Common myeloid progenitor, CD34-positive (primary cell): ENCODE data around the gene RILPL2.

Experiments
- CTCF ChIA-PET: fragments of 350-600 bp; sonication (Branson Sonifier 250); formaldehyde crosslinking; loops from one replicate; lab custom pipeline; 2021; ENCODE audit warnings: antibody characterized with exemption; lab: Charles Lee
- POLR2A ChIA-PET: fragments of 350-600 bp; sonication (Branson Sonifier 250); formaldehyde crosslinking; loops from one replicate; lab custom pipeline; 2021; ENCODE audit warnings: antibody characterized with exemption; lab: Charles Lee
- DNase-seq, 3 donors: peaks; one replicate each; pipeline versions ENCODE4 v3.0.0 to v3.0.0-alpha.2; 2013
- H3K27ac ChIP-seq, 2 experiments: 1 replicate in 1 of 2; 2 replicates in 1 of 2; pipeline ENCODE4 v1.7.0; 2013; ENCODE audit warnings: inconsistent platforms in 2 of 2, low read length in 2 of 2, mild to moderate bottlenecking in 2 of 2, low read depth in 1 of 2, moderate library complexity in 1 of 2; ENCODE audit not compliant: severe bottlenecking in 2 of 2, insufficient read depth in 1 of 2, poor library complexity in 1 of 2
- H3K27me3 ChIP-seq, 5 experiments: replicated peaks in 2 of 5; 1 replicate in 3 of 5; 2 replicates in 2 of 5; pipeline versions ENCODE4 v1.6.1 to v1.7.0; 2013; ENCODE audit warnings: low read length in 4 of 5, mild to moderate bottlenecking in 2 of 5, moderate library complexity in 2 of 5, inconsistent platforms in 1 of 5; ENCODE audit not compliant: insufficient read depth in 5 of 5, control insufficient read depth in 4 of 5
- H3K36me3 ChIP-seq, 4 experiments: 1 replicate in 2 of 4; 2 replicates in 2 of 4; pipeline versions ENCODE4 v1.6.1 to v1.7.0; 2013; ENCODE audit warnings: low read length in 3 of 4, control low read depth in 1 of 4, mild to moderate bottlenecking in 1 of 4; ENCODE audit not compliant: control insufficient read depth in 4 of 4, insufficient read depth in 4 of 4
- H3K4me1 ChIP-seq, 4 experiments: 1 replicate in 3 of 4; 2 replicates in 1 of 4; pipeline versions ENCODE4 v1.6.1 to v1.7.1; 2013; ENCODE audit warnings: low read length in 3 of 4, mild to moderate bottlenecking in 3 of 4, control low read depth in 1 of 4, inconsistent platforms in 1 of 4, moderate library complexity in 1 of 4; ENCODE audit not compliant: control insufficient read depth in 4 of 4, insufficient read depth in 4 of 4; ENCODE audit errors: control extremely low read depth in 1 of 4
- H3K4me3 ChIP-seq, 7 experiments: 1 replicate in 4 of 7; 2 replicates in 3 of 7; pipeline versions ENCODE4 v1.5.1 to v1.7.0; 2013; ENCODE audit warnings: mild to moderate bottlenecking in 7 of 7, low read length in 6 of 7, moderate library complexity in 6 of 7, inconsistent platforms in 2 of 7, low read depth in 2 of 7, control low read depth in 1 of 7; ENCODE audit not compliant: insufficient read depth in 4 of 7, control insufficient read depth in 1 of 7; ENCODE audit errors: extremely low read depth in 1 of 7
- H3K9me3 ChIP-seq, 5 experiments: 1 replicate in 4 of 5; 2 replicates in 1 of 5; pipeline versions ENCODE4 v1.6.1 to v1.7.1; 2013; ENCODE audit warnings: low read length in 4 of 5, mild to moderate bottlenecking in 2 of 5, inconsistent platforms in 1 of 5, low read depth in 1 of 5, moderate library complexity in 1 of 5; ENCODE audit not compliant: control insufficient read depth in 4 of 5, insufficient read depth in 2 of 5; ENCODE audit errors: control extremely low read depth in 1 of 5
- WGBS: methylation state at CpG from one replicate; pipeline ENCODE4 v1.1.5; 2013; ENCODE audit not compliant: insufficient coverage; 5-methylcytosine and 5-hydroxymethylcytosine counted together

Gene RILPL2

DNA sequence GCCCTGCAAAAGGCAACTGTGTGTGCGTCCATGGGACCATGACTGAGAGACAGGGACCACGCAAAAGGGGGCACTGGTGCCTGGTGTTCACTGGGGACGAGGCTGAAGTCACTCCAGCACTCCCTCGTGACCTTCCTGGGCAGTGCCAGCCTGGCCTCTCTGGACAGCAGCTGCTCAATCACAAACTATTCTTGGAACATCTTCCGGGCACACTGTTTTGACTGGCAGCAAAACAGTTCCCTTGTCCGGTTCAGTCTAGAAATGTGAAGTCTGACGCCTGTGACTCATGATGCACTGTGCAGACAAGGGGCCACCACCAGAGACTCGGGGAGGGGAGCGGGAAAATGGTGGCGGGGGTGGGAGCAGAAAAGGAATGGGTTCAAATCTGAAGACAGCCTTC lies 42.3 kb upstream of the RILPL2 start:
- DNase-seq, result no peak
- no peak overlapping the region for H3K4me3 ChIP-seq
- no peaks in the 10 kb centered on the region for H3K27me3 ChIP-seq
- 98% methylated on average over 9 of the region's 10 CpGs for WGBS
- ChIA-PET POLR2A (no interaction called here), CTCF (no interaction called here)
- peaks cover 0 to 3% (median 0%) of the 10 kb centered on the region in 4 experiments for H3K36me3 ChIP-seq
- no peak overlapping the region for H3K27ac ChIP-seq
- H3K9me3 ChIP-seq, result no peaks in the 10 kb centered on the region
- peaks cover 0 to 4% (median 2%) of the 10 kb centered on the region in 4 experiments for H3K4me1 ChIP-seq

DNA sequence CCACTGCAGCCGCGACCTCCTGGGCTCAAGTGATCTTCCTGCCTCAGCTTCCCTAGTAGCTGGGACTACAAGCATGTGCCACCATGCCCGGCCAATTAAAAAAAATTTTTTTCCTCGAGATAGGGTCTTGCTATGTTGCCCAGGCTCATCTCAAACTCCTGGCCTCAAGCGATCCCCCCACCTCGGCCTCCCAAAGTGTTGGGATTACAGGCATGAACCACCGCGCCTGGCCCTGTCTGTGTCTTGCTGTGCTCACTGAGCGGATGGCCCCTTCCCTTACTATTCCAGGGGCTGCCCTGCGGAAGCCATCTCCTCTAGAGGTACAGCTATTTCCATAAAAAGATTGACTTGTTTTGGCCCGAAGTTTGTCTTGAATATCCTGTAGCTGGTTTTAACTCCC lies 41.6 kb upstream of the RILPL2 start:
- ChIA-PET POLR2A (no interaction called here), CTCF (no interaction called here)
- no peaks in the 10 kb centered on the region for H3K4me1 ChIP-seq
- H3K9me3 ChIP-seq, result no peaks in the 10 kb centered on the region
- H3K36me3 ChIP-seq, result peaks cover 0 to 3% (median 0%) of the 10 kb centered on the region in 4 experiments
- no peak overlapping the region for H3K27ac ChIP-seq
- H3K4me3 ChIP-seq, result no peak overlapping the region
- no peak for DNase-seq
- no peaks in the 10 kb centered on the region for H3K27me3 ChIP-seq
- 96% methylated on average over 8 of the region's 11 CpGs for WGBS

DNA sequence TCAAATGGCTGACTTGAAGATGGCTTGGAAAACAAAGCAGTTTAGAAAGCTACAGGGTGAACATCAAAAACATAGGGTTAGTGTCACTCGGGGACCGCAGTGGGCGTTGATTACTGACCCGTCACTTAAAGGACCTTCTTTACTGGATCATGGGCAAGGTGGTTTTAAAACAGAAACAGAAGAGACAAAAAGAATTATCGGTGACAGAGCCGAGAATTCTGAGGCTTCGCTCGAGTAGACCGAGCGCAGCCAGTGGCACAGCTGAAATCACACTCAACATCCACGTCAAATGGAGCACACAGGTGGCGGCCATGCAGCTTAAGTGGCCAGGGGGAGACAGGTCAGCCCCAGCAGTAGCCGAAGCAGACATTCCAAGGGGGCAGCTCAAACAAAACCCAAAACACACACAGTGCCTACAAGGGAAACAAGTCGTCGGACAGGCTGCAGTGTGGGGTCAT lies 38.8 kb upstream of the RILPL2 start:
- DNase-seq, result no peak
- WGBS, result 95% methylated on average over 13 of the region's 15 CpGs
- no peak overlapping the region for H3K27ac ChIP-seq
- H3K4me1 ChIP-seq, result no peaks in the 10 kb centered on the region
- H3K4me3 ChIP-seq, result no peak overlapping the region
- ChIA-PET POLR2A (no interaction called here), CTCF (interaction anchor here (0.8 to 1.6 kb wide), 3 partner anchors 12 to 23 kb away, joined by 3 to 4 read pairs (median 3); no protein-coding TSS in a partner anchor)
- no peaks in the 10 kb centered on the region for H3K27me3 ChIP-seq
- no peaks in the 10 kb centered on the region for H3K9me3 ChIP-seq
- peaks cover 3 to 17% (median 11%) of the 10 kb centered on the region in 4 experiments for H3K36me3 ChIP-seq

DNA sequence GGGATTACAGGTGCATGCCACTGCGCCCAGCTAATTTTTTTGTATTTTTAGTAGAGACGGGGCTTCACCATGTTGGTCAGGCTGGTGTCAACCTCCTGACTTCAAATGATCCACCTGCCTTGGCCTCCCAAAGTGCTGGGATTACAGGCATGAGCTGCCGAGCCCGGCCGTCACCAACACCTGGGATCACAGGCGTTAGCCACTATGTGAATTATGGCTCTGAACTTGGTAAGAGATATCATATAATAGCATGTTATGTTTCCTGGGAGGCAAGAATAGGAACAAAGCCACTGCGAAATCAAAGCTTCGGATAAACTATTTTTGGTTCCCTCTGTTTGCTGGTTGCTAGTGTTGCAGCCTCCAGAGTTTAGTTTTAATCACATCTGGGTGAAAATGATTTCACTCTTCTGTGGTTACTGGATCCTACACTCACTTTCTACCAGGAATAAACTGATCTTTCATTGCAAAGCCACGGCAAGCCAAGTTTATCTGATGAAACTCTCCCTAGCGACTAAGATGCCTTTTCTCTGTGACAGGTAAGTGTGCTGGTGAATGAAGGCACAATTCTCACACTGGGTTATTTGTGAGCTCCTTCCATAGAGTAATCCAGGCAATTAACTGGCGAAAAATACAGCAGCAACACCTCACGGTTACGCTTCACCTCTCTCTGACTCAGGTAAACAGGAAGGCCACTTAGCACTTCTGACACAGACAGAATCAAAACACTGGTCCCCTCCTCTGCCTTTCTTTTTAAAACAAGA lies 38.2 kb upstream of the RILPL2 start:
- Histone ChIP-seq H3K27me3 (no peaks in the 10 kb centered on the region), H3K9me3 (no peaks in the 10 kb centered on the region), H3K36me3 (peaks cover 3 to 17% (median 11%) of the 10 kb centered on the region in 4 experiments), H3K4me1 (no peaks in the 10 kb centered on the region), H3K27ac (no peak overlapping the region), H3K4me3 (no peak overlapping the region)
- CTCF ChIA-PET, result interaction anchor here (0.8 to 1.6 kb wide), 3 partner anchors 11 to 23 kb away, joined by 3 to 4 read pairs (median 3); no protein-coding TSS in a partner anchor
- 94% methylated on average over 12 of the region's 13 CpGs for WGBS
- POLR2A ChIA-PET, result no interaction called here
- no peak for DNase-seq

DNA sequence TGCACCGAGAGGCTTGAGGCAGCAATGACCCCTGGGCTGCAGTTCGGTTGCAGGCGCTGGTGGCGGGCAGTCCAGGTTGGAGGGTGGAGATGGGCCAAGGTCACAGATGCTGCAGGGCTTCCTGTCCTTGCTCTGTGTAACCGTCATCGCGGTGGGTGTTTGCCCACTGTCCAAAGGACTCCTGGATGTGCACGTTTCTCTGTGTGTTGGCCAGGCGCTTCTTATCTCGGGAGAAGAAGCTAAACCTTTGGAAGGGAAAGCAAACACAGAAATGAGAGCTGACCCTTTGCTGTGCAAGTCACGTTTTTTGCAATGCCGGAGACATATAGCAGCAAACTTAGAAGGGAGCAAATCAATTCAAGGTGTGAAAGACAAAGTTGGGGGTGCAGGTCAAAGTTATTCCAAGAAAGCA lies 36.0 kb upstream of the RILPL2 start:
- ChIA-PET CTCF (no interaction called here), POLR2A (no interaction called here)
- Histone ChIP-seq H3K27ac (no peak overlapping the region), H3K9me3 (no peaks in the 10 kb centered on the region), H3K36me3 (peaks cover 7 to 17% (median 15%) of the 10 kb centered on the region in 4 experiments), H3K27me3 (no peaks in the 10 kb centered on the region), H3K4me3 (no peak overlapping the region), H3K4me1 (no peaks in the 10 kb centered on the region)
- 96% methylated on average over 12 of the region's 12 CpGs for WGBS
- DNase-seq, result no peak

DNA sequence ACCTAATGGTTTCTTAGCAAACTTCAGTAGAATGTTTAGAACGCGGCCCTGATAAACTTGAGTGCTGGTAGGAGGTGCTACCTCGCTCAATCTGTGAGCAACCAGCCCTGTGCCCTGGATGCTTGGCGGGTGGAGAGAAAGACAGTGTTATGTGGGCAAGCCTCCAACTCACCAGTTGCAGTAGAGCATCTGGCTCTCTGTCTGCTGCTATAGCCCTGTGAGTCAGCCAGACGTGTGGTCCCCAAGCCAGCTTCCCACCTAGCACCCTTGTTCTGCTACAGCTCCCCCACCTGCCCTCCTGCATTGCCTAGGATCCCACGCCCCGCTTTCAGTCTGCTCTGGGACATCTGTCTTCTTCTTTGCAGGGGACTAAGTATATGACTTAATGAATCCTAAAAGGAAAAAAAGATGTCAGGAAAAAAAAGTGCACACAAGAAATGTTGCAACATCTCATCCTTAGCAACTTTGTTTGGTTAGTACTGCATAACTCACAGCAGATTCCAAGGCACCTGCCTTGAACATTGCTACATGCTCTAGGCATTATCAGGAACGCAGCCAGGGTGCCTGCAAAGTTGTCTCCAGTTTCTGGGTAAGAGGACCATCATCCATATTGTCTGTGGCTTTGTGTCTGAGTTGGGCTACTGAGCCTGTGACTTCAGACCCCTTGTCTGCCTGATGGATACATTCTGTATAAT lies 35.0 kb upstream of the RILPL2 start:
- Histone ChIP-seq H3K9me3 (no peaks in the 10 kb centered on the region), H3K4me1 (no peaks in the 10 kb centered on the region), H3K36me3 (peaks cover 7 to 20% (median 17%) of the 10 kb centered on the region in 4 experiments), H3K27ac (no peak overlapping the region), H3K27me3 (no peaks in the 10 kb centered on the region), H3K4me3 (no peak overlapping the region)
- DNase-seq, result no peak
- 96% methylated on average over 7 of the region's 8 CpGs for WGBS
- ChIA-PET POLR2A (no interaction called here), CTCF (no interaction called here)

DNA sequence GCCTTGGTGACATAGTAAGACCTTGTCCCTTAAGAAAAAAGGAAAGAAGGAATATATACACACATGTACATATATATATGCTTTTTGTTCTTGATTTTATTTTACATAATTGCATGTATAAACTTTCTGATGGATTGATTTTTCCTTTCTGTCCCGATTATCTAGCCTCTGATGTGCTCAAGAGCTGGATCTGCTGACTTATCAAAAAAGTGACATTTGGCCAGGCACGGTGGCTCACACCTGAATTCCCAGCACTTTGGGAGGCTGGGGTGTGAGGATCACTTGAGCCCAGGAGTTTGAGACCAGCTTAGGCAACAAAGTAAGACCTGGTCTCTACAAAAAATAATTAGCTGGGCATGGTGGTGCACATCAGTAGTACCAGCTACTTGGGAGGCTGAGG lies 33.5 kb upstream of the RILPL2 start:
- Histone ChIP-seq H3K4me3 (no peak overlapping the region), H3K9me3 (no peaks in the 10 kb centered on the region), H3K27ac (no peak overlapping the region), H3K27me3 (no peaks in the 10 kb centered on the region), H3K4me1 (no peaks in the 10 kb centered on the region), H3K36me3 (peaks cover 13 to 30% (median 29%) of the 10 kb centered on the region in 4 experiments)
- POLR2A ChIA-PET, result no interaction called here
- CTCF ChIA-PET, result interaction anchor here (1.1 kb wide), 1 partner anchor 37 kb away, joined by 4 read pairs; no protein-coding TSS in a partner anchor
- WGBS, result 92% methylated on average over 1 of the region's 2 CpGs
- DNase-seq, result no peak
